ENCODE measurements around the gene ZCCHC3.

Gene ZCCHC3

GRCh38 chr20:311609-312008 lies 14.2 kb downstream of the ZCCHC3 start:
- Histone ChIP-seq H3K4me3 (replicated peaks; ENCODE audit: low read depth, low read length) (no peak overlapping the region), H3K36me3 (ENCODE audit: control insufficient read depth, insufficient read depth, low read length) (no peaks in the 10 kb centered on the region), H3K27me3 (replicated peaks; ENCODE audit: control insufficient read depth, insufficient read depth, low read length) (no peaks in the 10 kb centered on the region)
- no peak for DNase-seq (ENCODE audit: extremely low read depth, insufficient read length)
- TF ChIP-seq, protein P1, sequence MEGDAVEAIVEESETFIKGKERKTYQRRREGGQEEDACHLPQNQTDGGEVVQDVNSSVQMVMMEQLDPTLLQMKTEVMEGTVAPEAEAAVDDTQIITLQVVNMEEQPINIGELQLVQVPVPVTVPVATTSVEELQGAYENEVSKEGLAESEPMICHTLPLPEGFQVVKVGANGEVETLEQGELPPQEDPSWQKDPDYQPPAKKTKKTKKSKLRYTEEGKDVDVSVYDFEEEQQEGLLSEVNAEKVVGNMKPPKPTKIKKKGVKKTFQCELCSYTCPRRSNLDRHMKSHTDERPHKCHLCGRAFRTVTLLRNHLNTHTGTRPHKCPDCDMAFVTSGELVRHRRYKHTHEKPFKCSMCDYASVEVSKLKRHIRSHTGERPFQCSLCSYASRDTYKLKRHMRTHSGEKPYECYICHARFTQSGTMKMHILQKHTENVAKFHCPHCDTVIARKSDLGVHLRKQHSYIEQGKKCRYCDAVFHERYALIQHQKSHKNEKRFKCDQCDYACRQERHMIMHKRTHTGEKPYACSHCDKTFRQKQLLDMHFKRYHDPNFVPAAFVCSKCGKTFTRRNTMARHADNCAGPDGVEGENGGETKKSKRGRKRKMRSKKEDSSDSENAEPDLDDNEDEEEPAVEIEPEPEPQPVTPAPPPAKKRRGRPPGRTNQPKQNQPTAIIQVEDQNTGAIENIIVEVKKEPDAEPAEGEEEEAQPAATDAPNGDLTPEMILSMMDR (IDR thresholded peaks at IDR 0.05; ENCODE audit: insufficient read depth, low read length, poor library complexity, severe bottlenecking): no peak

- TF ChIP-seq, protein P1 (IDR thresholded peaks at IDR 0.05; ENCODE audit: insufficient read depth, low read length, poor library complexity, severe bottlenecking): no peak
- Histone ChIP-seq H3K4me3 (replicated peaks; ENCODE audit: low read depth, low read length) (no peak overlapping the region), H3K36me3 (ENCODE audit: control insufficient read depth, insufficient read depth, low read length) (no peaks in the 10 kb centered on the region), H3K27me3 (replicated peaks; ENCODE audit: control insufficient read depth, insufficient read depth, low read length) (no peaks in the 10 kb centered on the region)
- DNase-seq (ENCODE audit: extremely low read depth, insufficient read length): no peak
Observed at GRCh38 chr20:312067-312466, 14.7 kb downstream of the ZCCHC3 start.

- TF ChIP-seq, protein P1 (IDR thresholded peaks at IDR 0.05; ENCODE audit: insufficient read depth, low read length, poor library complexity, severe bottlenecking): no peak
- Histone ChIP-seq H3K4me3 (replicated peaks; ENCODE audit: low read depth, low read length) (no peak overlapping the region), H3K36me3 (ENCODE audit: control insufficient read depth, insufficient read depth, low read length) (no peaks in the 10 kb centered on the region), H3K27me3 (replicated peaks; ENCODE audit: control insufficient read depth, insufficient read depth, low read length) (no peaks in the 10 kb centered on the region)
- DNase-seq (ENCODE audit: extremely low read depth, insufficient read length): no peak
Observed at GRCh38 chr20:312866-313265, 15.5 kb downstream of the ZCCHC3 start.

- Histone ChIP-seq H3K27me3 (replicated peaks; ENCODE audit: control insufficient read depth, insufficient read depth, low read length) (no peaks in the 10 kb centered on the region), H3K36me3 (ENCODE audit: control insufficient read depth, insufficient read depth, low read length) (no peaks in the 10 kb centered on the region), H3K4me3 (replicated peaks; ENCODE audit: low read depth, low read length) (no peak overlapping the region)
- DNase-seq (ENCODE audit: extremely low read depth, insufficient read length): no peak
- TF ChIP-seq, protein P1 (IDR thresholded peaks at IDR 0.05; ENCODE audit: insufficient read depth, low read length, poor library complexity, severe bottlenecking): no peak
Observed at GRCh38 chr20:313402-313801, 16.0 kb downstream of the ZCCHC3 start.

DNA sequence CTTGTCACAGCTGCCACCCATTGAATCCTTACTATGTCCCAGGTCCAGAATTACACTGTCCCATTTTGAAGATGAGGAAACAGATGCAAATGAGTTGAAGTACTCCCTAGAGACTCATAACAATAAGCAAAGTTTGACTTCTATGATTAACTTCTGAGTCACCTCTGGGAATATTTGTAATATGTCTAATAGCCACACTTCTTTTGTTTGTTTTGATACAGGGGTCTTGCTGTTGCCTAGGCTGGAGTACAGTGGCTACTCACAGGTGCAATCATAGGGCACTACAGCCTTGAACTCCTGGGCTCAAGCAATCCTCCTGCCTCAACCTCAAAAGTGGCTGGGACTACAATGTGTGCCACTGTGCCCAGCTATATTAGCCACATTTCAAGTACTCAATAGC lies 16.6 kb downstream of the ZCCHC3 start:
- Histone ChIP-seq H3K27me3 (replicated peaks; ENCODE audit: control insufficient read depth, insufficient read depth, low read length) (no peaks in the 10 kb centered on the region), H3K36me3 (ENCODE audit: control insufficient read depth, insufficient read depth, low read length) (no peaks in the 10 kb centered on the region), H3K4me3 (replicated peaks; ENCODE audit: low read depth, low read length) (no peak overlapping the region)
- DNase-seq (ENCODE audit: extremely low read depth, insufficient read length): no peak
- TF ChIP-seq, protein P1 (IDR thresholded peaks at IDR 0.05; ENCODE audit: insufficient read depth, low read length, poor library complexity, severe bottlenecking): no peak

All from GM06990 (cell line).